ENCODE results near the gene GREB1.

GREB1 gene

GRCh38 chr2:11581124-11581796 is 47.4 kb downstream of the GREB1 start:
- no peak for DNase-seq (ENCODE audit: low spot score)

GRCh38 chr2:11581797-11582611 is 48.2 kb downstream of the GREB1 start:
- no peak for DNase-seq (ENCODE audit: low spot score)

GRCh38 chr2:11582612-11582861 is 48.7 kb downstream of the GREB1 start:
- DNase-seq (ENCODE audit: low spot score): no peak

- peak; percentile 83 for DNase-seq (ENCODE audit: low spot score)
Measured at GRCh38 chr2:11582862-11583752, 49.3 kb downstream of the GREB1 start.

GRCh38 chr2:11583840-11584524 is 50.1 kb downstream of the GREB1 start:
- peak; percentile 86 for DNase-seq (ENCODE audit: low spot score)

- DNase-seq (ENCODE audit: low spot score): no peak
Measured at GRCh38 chr2:11584525-11585056, 50.7 kb downstream of the GREB1 start.

GRCh38 chr2:11585071-11585470 is 51.2 kb downstream of the GREB1 start:
- no peak for DNase-seq (ENCODE audit: low spot score)

GRCh38 chr2:11588228-11589110 is 54.6 kb downstream of the GREB1 start:
- DNase-seq (ENCODE audit: low spot score): no peak

GRCh38 chr2:11589316-11589940 is 55.6 kb downstream of the GREB1 start:
- no peak for DNase-seq (ENCODE audit: low spot score)

- DNase-seq (ENCODE audit: low spot score): no peak
Measured at GRCh38 chr2:11590193-11590592, 56.3 kb downstream of the GREB1 start.

GRCh38 chr2:11591091-11591490 is 57.2 kb downstream of the GREB1 start:
- no peak for DNase-seq (ENCODE audit: low spot score)

GRCh38 chr2:11592671-11593574 is 59.1 kb downstream of the GREB1 start:
- no peak for DNase-seq (ENCODE audit: low spot score)

- DNase-seq (ENCODE audit: low spot score): no peak
Measured at GRCh38 chr2:11596801-11597200, 63.0 kb downstream of the GREB1 start.

- no peak for DNase-seq (ENCODE audit: low spot score)
Measured at GRCh38 chr2:11597538-11598225, 63.8 kb downstream of the GREB1 start.

GRCh38 chr2:11598228-11598731 is 64.4 kb downstream of the GREB1 start:
- DNase-seq (ENCODE audit: low spot score): no peak

GRCh38 chr2:11602563-11603204 is 68.8 kb downstream of the GREB1 start:
- DNase-seq (ENCODE audit: low spot score): no peak

GRCh38 chr2:11610624-11611242 is 76.9 kb downstream of the GREB1 start:
- no peak for DNase-seq (ENCODE audit: low spot score)

- DNase-seq (ENCODE audit: low spot score): no peak
Measured at GRCh38 chr2:11611251-11611650, 77.4 kb downstream of the GREB1 start.

All from left forelimb (tissue), 1 donor.